RWPE1 (cell line): ENCODE measurements around the gene ACOT12.
"Not testable (repeated sequence)": the region's sequence is repeated elsewhere in the genome, so short reads cannot be mapped to it uniquely, and the experiment has no call there.

Experiments used
- CTCF ChIA-PET: fragments of 350-600 bp; sonication (Branson Sonifier 250); formaldehyde crosslinking; extraction: SDS; loops from one replicate; lab custom pipeline; 2021; lab: Yijun Ruan, JAX
- POLR2A ChIA-PET: fragments of 400-600 bp; formaldehyde crosslinking; extraction: SDS; loops from one replicate; lab custom pipeline; 2020; ENCODE audit warnings: antibody characterized with exemption; ENCODE audit not compliant: low non-redundant PET; lab: Yijun Ruan, JAX
- DNase-seq: peaks from one replicate; pipeline ENCODE4 v3.0.0; 2012; ENCODE audit warnings: low spot score
- H3K27ac ChIP-seq: fragments of 450-650 bp; 2 replicates; pipeline ENCODE4 v1.5.1; 2017
- CTCF ChIP-seq: fragments of 450-650 bp; conservative IDR thresholded peaks from 2 replicates; pipeline ENCODE4 v1.5.1; 2017; ENCODE audit warnings: low read depth, mild to moderate bottlenecking

Gene ACOT12

GRCh38 chr5:81344736-81345135 lies 49.2 kb downstream of the ACOT12 start:
- no peak overlapping the region for H3K27ac ChIP-seq
- TF ChIP-seq CTCF: no peak
- ChIA-PET CTCF (interaction anchor here (0.6 kb wide), 2 partner anchors 22 to 146 kb away, joined by 3 to 5 read pairs; no protein-coding TSS in a partner anchor), POLR2A (no interaction called here)
- no peak for DNase-seq

GRCh38 chr5:81338213-81338612 lies 55.7 kb downstream of the ACOT12 start:
- CTCF ChIA-PET, H3K27ac ChIP-seq, POLR2A ChIA-PET, DNase-seq: not testable (repeated sequence)

GRCh38 chr5:81337803-81338202 lies 56.1 kb downstream of the ACOT12 start:
- CTCF ChIA-PET: interaction anchor here (0.6 kb wide), 1 partner anchor 887 kb away, joined by 4 read pairs; no protein-coding TSS in a partner anchor
- DNase-seq: no peak
- no peak for TF ChIP-seq CTCF
- H3K27ac ChIP-seq: no peak overlapping the region
- POLR2A ChIA-PET: no interaction called here

GRCh38 chr5:81336556-81336955 lies 57.4 kb downstream of the ACOT12 start:
- TF ChIP-seq CTCF: no peak
- H3K27ac ChIP-seq: no peak overlapping the region
- no peak for DNase-seq
- ChIA-PET CTCF (no interaction called here), POLR2A (no interaction called here)

DNA sequence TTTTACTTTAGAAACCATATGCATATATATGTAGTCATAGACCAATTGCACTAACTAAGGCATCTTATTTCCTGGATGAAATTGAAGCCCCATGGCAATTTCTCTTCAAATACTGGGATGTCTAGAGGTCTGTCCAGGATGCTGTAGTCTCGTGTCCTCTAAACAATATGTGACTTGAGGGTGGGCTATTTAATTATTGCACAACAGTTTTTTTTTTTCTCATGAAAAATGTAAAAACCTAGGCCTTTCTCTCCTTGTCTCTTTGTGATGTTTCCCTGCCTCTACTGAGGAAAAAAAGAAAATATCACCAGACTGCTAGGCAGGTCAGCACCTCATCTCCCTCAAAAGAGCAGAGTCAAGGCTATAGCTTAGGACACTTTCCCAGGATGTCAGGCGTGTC lies 58.0 kb downstream of the ACOT12 start:
- POLR2A ChIA-PET: no interaction called here
- H3K27ac ChIP-seq: no peak overlapping the region
- no peak for DNase-seq
- no peak for TF ChIP-seq CTCF
- CTCF ChIA-PET: no interaction called here

GRCh38 chr5:81334304-81335061 lies 59.5 kb downstream of the ACOT12 start:
- H3K27ac ChIP-seq: no peak overlapping the region
- no peak for TF ChIP-seq CTCF
- CTCF ChIA-PET: no interaction called here
- POLR2A ChIA-PET: no interaction called here
- no peak for DNase-seq

DNA sequence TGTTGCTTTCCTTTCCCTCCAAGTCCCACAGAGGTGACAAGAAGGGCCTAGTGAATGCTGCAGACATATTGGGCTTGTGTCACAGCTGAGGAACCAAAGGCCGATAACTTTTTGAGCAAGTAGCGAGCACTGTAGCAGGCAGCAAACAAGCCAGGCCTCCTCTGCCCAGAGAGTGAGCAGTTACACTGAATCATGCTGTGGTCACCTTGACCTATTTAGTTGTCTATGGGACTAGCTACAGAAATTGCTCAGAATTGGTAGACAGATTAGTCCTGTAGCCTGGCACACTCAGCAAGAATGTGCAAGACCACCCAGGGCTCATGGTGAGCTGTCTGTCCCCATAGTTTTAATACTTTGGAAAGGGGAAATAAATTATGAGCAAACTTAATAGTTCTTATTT lies 67.4 kb downstream of the ACOT12 start:
- ChIA-PET CTCF (interaction anchor here (0.5 to 0.6 kb wide), 2 partner anchors 385 to 994 kb away, joined by 3 to 5 read pairs; no protein-coding TSS in a partner anchor), POLR2A (no interaction called here)
- no peak overlapping the region for H3K27ac ChIP-seq
- no peak for DNase-seq
- no peak for TF ChIP-seq CTCF
